Astrocyte of the cerebellum (primary cell): Measurements from ENCODE around the gene PRM3.

ENCODE experiments used
- DNase-seq: peaks from one replicate; pipeline ENCODE4 v3.0.0-alpha.2; 2011; ENCODE audit warnings: low read depth
- H3K4me3 ChIP-seq: 2 replicates; pipeline ENCODE4 v1.5.1; 2011; ENCODE audit warnings: mild to moderate bottlenecking, low read depth, low read length, moderate library complexity
- in situ Hi-C: cut with HindIII; loops from 2 replicates; pipeline ENCODE4 v1.10.0; 2017; ENCODE audit warnings: low sequenced_read_pairs
- TF ChIP-seq, protein P1 (sequence below): IDR thresholded peaks from 2 replicates; pipeline ENCODE4 v1.5.1; 2012; ENCODE audit warnings: low read length, low read depth, moderate library complexity, mild to moderate bottlenecking; ENCODE audit errors: missing control alignments

The PRM3 gene

DNA sequence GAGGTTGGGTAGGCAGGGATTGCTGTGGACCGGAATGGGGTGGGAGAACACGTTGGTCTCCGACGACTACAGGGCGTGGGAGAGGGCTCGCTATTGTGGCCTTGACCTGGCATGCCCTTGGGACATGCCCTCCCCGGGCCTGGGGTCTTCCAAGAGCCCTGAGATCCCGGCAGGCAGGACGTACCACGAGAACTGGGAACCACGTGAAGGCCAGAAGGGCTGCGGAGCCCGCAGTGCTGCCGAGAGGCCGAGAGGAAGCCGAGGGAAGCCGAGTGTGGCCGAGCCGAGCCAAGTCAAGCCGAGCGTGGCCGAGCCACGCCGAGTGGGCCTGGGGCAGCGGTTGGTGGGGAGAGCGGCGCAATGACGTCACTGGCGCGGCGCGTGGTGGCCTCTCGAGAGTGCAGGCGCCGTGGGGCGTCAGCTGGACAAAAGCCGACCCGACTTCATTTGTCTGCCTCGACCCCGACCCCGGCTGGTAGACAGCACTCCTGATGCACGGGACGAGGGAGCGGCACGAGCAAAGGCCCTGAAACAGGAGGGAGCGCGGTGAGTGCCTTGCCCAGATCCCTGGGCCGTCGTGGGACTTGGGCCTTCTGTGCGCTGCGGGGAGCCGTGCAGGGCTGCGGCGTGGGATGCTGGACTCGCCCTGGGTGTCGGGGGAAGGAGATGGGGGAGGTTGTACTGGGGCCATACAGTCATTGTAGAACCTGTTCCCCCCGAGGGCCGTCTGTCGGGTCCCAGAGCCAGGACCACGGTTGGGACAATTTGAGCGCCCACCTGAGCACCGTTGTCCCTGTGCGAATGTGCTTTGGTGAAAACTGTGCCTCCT lies 24.0 kb downstream of the PRM3 start:
- no peak overlapping the region for H3K4me3 ChIP-seq
- DNase-seq = no peak
- TF ChIP-seq, protein P1, sequence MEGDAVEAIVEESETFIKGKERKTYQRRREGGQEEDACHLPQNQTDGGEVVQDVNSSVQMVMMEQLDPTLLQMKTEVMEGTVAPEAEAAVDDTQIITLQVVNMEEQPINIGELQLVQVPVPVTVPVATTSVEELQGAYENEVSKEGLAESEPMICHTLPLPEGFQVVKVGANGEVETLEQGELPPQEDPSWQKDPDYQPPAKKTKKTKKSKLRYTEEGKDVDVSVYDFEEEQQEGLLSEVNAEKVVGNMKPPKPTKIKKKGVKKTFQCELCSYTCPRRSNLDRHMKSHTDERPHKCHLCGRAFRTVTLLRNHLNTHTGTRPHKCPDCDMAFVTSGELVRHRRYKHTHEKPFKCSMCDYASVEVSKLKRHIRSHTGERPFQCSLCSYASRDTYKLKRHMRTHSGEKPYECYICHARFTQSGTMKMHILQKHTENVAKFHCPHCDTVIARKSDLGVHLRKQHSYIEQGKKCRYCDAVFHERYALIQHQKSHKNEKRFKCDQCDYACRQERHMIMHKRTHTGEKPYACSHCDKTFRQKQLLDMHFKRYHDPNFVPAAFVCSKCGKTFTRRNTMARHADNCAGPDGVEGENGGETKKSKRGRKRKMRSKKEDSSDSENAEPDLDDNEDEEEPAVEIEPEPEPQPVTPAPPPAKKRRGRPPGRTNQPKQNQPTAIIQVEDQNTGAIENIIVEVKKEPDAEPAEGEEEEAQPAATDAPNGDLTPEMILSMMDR = no peak
- in situ Hi-C loops = no loop called here

DNA sequence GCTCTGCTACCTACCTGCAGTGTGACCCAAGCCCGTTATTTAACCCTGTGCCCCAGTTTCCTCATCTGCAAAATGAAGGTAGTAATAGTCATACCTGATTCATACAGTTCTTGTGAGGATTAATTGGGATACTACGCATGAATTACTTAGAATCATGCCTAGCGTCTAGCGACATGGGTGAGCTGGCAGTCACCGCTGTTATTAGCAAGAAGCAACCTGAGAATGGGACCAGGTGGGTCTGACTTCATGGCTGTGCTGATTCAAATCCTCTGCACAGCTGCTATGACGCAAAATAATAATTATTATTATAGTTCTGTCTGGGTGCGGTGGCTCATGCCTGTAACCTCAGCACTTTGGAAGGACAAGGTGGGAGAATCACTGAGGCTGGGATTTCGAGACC lies 25.3 kb downstream of the PRM3 start:
- in situ Hi-C loops = no loop called here
- no peak overlapping the region for H3K4me3 ChIP-seq
- TF ChIP-seq, protein P1 = no peak
- no peak for DNase-seq

DNA sequence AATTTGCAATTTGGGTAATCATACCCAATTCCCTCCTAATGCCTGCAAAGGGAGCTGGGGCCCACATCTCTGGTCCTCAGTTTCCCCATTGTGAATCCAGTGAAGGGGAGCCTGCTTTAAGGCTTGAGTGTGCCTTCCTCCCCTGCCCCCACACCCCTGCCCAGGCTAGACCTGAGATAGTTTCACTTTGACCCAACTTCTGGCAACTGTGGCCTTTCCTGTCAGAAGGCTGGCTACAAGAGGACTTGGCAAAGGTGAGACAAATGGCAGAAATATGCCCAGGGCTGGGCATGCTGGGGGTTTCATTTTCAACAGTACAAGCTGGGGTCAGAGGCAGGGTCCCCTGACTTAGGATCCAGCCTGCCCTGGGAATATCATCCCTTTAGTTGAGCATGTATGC lies 27.4 kb downstream of the PRM3 start:
- in situ Hi-C loops = no loop called here
- no peak for DNase-seq
- TF ChIP-seq, protein P1 = no peak
- H3K4me3 ChIP-seq = no peak overlapping the region

DNA sequence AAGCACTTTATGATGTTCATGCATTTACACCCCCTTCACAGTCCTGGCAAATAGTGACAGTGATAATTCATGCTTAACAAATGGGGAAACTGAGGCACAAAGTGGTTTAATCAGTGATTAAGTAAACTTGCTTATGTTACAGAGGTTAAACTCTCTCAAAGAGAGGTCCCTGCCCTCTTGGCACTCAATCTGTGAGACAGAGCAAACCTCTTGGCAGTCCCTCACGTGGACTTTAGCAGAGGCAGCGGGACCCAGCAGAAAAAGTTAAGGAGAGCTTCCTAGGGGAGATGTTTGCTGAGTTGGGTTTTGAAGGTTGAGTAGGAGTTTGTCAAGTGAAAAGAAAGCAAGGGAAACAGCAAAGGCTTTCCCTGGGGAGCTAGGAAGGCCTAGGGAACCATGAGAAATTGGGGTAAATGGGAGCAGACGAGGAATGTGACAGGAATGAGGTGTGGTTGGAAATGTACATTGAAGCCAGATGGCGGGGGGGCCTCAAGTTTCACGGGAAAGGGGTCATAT lies 28.1 kb downstream of the PRM3 start:
- H3K4me3 ChIP-seq = no peak overlapping the region
- TF ChIP-seq, protein P1 = no peak
- in situ Hi-C loops = no loop called here
- no peak for DNase-seq

DNA sequence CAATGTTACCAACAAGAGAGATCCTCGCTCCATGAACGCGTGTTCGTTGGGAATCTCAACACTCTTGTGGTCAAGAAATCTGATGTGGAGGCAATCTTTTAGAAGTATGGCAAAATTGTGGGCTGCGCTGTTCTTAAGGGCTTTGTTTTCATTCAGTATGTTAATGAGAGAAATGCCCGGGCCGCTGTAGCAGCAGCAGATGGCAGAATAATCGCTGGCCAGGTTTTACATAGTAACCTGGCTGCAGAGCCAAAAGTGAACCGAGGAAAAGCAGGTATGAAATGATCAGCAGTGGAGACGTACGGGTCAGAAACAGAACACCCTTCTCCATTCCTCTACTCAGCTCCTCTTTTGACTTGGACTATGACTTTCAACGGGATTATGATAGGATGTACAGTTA lies 30.8 kb downstream of the PRM3 start:
- TF ChIP-seq, protein P1 = no peak
- no peak for DNase-seq
- in situ Hi-C loops = no loop called here
- H3K4me3 ChIP-seq = no peak overlapping the region

DNA sequence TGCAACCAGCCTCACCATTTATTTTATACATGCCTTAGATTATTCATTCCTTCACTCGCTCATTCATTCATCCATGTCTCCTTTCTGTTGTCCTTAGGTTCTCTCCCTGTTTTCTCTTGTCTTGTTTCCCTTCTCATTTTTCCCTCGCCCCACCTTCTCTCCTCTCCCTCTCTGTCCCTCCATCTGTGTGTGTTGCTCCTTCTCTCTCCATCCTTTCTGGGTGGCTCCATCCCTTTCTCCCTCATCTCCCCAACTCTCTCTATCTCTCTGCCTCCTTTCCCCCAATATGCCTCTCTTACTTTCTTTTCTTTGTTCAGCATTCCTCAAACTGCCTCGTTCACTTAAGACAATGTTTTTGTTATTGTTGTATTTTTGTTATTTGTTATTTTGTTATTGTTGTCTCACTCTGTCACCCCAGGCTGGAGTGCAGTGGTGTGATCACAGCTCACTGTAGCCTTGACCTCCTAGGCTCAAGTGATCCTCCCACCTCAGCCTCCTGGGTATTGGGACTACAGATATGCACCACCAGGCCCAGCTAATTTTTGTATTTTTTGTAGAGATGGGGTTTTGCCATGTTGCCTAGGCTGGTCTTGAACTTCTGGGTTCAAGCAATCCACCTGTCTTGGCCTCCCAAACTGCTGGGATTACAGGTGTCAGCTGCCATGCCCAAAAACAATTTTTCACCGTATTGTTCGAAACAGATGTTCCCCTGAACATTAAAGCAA lies 31.8 kb downstream of the PRM3 start:
- H3K4me3 ChIP-seq = no peak overlapping the region
- TF ChIP-seq, protein P1 = no peak
- in situ Hi-C loops = no loop called here
- no peak for DNase-seq
